Stimulated activated CD4-positive, alpha-beta T cell treated with anti-CD3 and anti-CD28 coated beads, Interleukin-4, amount 100 ng/mL, for 1 hour (primary cell): ENCODE data around the gene LSAMP.

Experiments
- DNase-seq: peaks from one replicate; pipeline ENCODE4 v3.0.0-alpha.2; 2020

Gene LSAMP

DNA sequence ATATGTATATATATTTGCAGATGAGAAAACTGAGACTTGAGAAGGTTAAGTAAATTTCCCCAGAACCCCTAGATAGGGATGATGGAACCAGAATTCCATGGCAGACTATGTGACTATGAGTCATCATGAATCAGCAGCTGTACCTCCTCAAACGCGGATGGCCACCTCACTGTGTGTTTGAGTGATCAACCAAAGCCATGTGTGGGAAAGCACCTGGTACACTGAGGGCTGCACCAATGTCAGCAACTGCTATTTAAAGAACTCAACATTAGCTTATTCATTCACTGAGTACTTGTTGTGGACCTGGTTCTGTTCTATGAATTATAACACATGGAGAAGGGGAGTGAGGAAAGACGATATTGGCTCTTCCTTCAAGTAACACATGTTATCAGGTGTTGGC is 445.0 kb downstream of the LSAMP start:
- DNase-seq: no peak

GRCh38 chr3:115999613-116000012 is 445.7 kb downstream of the LSAMP start:
- no peak for DNase-seq

DNA sequence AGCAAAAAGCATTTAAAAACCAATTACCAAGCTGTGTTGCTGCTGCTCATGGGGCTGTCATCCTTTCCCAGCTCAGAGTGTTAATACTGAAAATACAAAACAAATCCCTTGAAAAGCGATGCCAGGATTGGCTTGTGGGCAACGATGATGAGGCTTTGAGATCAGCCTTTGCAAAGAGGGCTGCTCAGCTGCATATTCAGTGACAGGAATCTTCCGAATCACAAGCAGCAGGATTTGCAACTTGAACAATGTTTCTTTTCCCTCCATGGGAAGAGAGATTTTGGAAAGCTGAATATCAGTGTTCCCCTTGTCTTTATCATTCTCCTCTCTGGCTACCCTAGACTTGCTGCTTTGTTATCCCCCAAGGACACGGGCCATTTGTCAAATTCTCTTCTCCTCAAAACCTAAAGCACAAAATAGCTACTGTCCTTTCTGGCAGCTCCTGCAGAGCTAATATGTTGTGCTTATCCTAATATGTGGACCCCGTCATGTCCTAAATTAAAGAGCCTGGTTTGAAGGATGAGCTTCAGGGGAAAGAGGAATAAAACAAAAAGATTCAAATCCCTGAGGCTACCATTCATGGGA is 446.2 kb downstream of the LSAMP start:
- DNase-seq: no peak

GRCh38 chr3:115996420-115997108 is 448.7 kb downstream of the LSAMP start:
- no peak for DNase-seq

DNA sequence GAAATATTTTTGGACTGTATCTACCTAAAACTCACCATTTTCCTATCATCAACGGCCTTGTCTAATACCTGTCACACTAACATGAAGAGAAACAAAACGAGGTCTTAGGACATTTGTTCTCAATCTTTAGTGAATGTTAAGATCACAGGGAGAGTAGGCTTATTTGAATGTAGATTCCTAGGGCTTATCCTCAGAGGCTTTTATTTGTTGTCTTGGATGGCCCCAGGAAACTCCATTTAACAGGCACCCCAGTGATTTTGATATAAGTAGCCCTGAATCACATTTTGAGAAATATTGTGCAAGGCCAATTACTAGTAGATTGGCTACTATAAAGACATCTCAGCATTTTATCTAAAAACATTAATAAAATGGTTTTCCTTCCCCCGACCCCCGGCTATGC is 454.6 kb downstream of the LSAMP start:
- DNase-seq: no peak

DNA sequence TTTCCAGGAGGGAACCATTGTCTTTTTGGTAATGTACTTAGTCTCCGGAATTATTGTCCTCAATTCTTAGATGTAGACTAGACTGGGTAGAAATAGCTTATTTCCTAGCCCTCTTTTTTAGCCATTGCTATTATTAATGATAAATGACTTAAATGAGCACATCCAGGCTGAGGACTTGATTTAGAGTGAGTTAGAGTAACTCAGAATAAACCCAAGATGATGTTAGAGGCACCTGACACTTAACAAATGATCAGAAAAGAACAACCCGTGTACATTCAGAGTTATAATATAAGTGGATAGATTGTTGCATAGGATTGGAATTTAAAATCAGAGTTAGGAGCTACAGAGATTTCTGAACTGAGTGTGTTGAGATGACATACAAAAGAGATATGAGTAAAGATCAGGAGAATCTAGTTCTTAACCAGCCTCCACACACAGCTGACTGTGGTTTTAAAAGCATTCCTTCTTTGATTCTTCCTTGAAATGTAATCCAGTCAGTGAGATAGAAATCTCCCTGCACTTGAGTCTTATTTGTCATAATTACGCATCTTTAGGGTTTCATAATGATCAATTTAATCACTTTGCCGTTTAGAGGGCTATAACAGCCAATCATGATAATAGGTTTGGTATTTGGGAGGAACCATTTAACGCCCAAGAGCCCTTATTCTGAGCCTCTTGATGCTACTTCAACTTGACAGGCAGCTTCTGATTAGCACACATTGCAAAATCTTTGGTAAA is 455.4 kb downstream of the LSAMP start:
- no peak for DNase-seq

DNA sequence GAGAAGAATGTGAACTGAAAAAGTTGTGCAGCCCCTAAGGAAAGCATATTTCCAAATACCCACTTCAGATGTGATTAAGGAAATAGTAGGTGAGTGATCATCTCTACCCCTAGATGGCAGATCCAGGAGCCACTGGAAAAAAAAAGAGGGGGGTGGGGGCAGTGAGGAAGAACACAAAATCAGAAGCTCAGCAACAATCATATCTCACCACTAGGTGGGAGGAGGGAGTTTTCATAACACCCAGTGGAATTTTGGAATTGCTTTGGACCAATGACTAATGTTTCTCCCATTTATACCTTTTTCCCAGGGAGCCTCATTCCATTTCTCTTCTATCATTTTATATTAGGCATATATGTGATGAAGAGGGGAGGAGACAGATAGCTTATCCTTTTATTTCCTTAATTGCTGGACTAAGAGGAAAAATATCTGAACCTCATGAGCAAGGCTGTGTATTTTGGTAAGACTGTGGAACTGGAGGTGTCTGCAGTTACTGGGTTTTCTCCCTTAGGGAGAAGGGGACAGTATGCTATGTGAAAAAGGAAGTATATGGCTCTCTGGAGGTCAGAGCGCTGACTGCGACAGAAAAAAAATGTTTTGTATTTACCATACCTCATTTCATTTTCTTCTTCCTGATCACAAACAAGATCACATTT is 458.6 kb downstream of the LSAMP start:
- no peak for DNase-seq

GRCh38 chr3:115982629-115983028 is 462.7 kb downstream of the LSAMP start:
- no peak for DNase-seq

- DNase-seq: no peak
Measured at GRCh38 chr3:115982108-115982507, 463.2 kb downstream of the LSAMP start.

GRCh38 chr3:115980709-115981108 is 464.6 kb downstream of the LSAMP start:
- DNase-seq: no peak

GRCh38 chr3:115977866-115978265 is 467.4 kb downstream of the LSAMP start:
- no peak for DNase-seq

DNA sequence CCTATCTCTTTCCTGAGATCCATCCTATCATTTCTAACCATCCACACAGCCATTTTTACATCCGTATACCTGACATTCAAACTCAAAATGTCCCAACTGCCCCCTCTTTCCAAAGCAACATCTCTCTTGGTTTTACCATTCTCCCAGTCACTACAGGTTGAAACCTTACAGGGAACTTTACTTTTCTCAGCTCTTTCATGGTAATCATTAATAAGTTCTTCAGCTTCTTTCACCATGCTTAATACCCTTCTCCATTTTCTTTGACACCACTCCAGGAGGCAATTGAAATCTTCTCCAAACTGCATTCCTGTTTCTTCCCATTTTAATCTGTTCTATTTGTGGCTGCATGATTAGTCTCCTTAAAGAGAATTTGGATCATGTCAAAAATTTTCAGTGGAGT is 469.5 kb downstream of the LSAMP start:
- no peak for DNase-seq

DNA sequence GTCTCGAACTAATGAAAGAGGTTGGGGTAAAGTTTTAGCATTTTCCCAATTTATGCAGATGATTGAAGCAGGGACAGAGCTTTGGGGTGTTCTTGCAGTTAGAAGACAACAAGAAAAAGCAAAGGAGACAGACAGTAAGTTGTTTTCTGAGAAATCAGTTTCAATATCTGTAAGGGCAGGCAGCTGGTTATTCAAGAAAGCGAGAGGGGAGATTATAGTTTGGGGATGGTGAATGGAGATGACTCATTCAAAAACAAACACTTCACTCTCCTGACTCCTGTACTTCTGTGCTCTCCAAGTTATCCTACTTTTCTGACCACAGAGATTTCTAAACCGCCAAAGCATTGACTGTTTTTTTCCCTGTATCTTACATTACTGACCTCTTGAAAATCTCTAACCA is 469.9 kb downstream of the LSAMP start:
- DNase-seq: no peak

DNA sequence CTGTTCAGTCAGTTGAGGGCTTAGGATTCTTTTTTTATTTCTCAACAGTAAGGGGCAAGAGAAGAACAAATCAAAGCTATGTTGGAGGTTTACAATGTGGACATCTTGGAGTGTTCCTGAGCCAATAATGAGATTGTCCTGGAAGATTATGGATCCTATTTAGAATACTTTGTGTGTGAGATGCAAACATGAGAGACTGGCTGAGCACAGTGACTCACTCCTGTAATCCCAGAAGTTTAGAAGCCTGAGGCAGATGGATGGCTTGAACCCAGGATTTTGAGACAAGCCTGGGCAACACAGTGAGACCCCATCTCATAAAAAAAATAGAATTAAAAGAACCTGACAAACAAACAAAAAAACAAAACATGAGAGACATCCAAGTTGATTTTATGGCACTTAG is 470.3 kb downstream of the LSAMP start:
- no peak for DNase-seq

- DNase-seq: no peak
Measured at GRCh38 chr3:115968871-115969270, 476.4 kb downstream of the LSAMP start.

DNA sequence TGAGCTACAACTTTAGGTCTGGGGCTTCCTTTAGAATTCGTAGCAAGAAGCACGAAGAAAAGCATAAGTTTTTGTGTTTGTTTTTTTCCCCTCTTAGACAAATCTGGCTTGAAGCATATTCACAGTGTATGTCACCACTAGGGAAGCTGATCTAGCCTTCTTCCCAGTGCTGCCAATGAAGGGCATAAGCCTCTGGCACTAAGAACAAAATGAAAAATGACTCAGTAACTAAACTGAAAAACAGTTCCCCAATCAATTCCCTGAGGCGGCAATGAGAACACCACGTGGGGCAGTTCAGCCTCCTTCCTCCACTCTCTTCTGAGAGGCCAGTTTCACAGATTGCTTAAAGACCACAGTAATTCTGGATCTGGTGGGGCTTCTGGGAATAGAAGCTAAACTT is 483.9 kb downstream of the LSAMP start:
- DNase-seq: no peak

- DNase-seq: no peak
Measured at GRCh38 chr3:115960799-115961198, 484.5 kb downstream of the LSAMP start.

DNA sequence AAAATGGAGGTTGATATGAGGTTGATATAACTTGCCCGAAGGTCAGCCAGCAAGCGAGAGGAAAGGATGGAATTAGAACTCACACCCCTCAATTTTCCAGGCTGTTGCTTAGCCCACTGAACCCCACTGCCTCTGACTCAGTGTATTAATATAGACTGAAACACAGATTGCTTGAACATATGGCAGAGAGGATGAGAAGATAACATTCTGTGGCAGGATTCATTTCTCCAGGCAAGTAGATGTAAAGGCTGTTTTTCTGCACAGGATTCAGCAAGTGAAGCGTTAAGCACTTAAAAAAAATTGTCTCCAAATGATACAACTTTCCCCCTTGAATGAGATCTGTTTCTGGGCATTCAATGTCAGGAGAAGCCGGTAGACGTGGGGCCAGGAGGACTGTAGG is 486.8 kb downstream of the LSAMP start:
- no peak for DNase-seq

GRCh38 chr3:115947325-115947724 is 498.0 kb downstream of the LSAMP start:
- DNase-seq: no peak

DNA sequence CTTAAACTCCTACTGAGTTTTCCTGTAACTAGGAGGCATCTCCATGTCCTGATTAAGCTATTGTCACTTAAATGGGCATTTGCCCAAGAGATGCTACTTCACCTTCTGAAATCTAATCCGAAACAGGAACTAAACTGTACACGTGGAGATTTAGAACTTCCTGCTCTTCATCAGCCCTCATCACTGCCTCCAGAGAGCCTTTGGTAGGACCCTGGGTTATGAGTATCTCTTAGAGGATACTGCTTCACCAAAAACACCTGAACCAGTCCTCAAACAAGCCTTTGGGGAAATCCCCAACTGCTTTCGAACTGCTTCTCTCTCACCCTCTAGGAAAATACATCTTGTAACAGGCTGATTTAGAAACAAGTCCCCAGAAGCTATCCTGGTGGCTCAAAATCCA is 501.7 kb downstream of the LSAMP start:
- DNase-seq: no peak

DNA sequence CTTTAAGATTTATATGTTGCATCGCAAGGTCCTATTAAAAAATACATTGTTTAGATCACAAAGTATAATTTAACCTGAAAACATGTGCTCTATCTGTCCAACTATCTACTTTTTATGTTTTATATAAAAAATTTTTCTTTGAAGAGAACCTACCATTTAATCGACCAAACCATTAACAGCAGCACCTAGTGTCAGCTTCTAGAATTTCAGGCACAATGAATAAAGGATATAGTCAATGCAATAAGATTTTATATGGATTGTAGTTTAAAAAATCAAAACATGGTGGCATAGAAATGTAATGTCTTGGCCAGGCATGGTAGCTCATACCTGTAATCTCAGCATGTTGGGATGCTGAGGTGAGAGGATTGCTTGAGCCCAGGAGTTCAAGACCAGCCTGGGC is 508.2 kb downstream of the LSAMP start:
- no peak for DNase-seq

- DNase-seq: no peak
Measured at GRCh38 chr3:115932807-115933206, 512.5 kb downstream of the LSAMP start.

GRCh38 chr3:115931581-115931980 is 513.7 kb downstream of the LSAMP start:
- DNase-seq: no peak

DNA sequence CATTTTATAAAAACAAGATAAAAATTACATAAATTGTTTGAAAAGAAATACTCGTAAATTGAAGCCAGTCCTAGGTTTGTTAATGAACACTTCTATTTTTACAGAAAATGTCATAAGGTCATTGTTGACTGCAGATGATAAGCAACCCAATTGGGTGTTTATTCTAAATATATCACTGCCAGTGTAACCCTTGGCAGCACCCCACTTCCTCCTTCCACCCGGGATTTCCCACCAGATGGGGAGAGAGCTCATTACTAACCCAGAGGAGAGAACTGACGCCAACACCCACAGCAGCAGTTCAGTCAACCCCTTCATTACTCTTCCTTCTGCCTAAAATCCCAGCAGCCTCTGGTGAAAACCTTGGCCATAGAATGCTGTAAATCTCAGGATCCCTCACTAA is 514.4 kb downstream of the LSAMP start:
- DNase-seq: no peak
